ENCODE data around the gene BCL7B.

Gene BCL7B

GRCh38 chr7:73487486-73487885 is 70.0 kb downstream of the BCL7B start:
- DNase-seq = no peak

Data from NCI-H524 treated with DMSO at 0.1 percent for 48 hours (cell line).